GM12865 (cell line): ENCODE data around the gene NTRK1.

Experiments used
- DNase-seq: peaks from one replicate; pipeline ENCODE4 v3.0.0; 2010; ENCODE audit warnings: low read depth
- H3K4me3 ChIP-seq: 2 replicates; pipeline ENCODE4 v1.5.1; 2011; ENCODE audit warnings: mild to moderate bottlenecking, low read depth, low read length, control low read depth
- CTCF ChIP-seq: IDR thresholded peaks from 2 replicates; pipeline ENCODE4 v1.5.1; 2011; ENCODE audit warnings: low read length, control low read depth, low read depth, inconsistent platforms; ENCODE audit not compliant: insufficient read depth; ENCODE audit errors: missing control alignments

Gene NTRK1

GRCh38 chr1:156868341-156868740 lies 7.7 kb downstream of the NTRK1 start:
- no peak overlapping the region for H3K4me3 ChIP-seq
- TF ChIP-seq CTCF = no peak
- no peak for DNase-seq

- DNase-seq = no peak
- no peak for TF ChIP-seq CTCF
- no peak overlapping the region for H3K4me3 ChIP-seq
These were observed 8.8 kb downstream of the NTRK1 start for GRCh38 chr1:156869455-156869854.

GRCh38 chr1:156873659-156874058 lies 13.0 kb downstream of the NTRK1 start:
- no peak overlapping the region for H3K4me3 ChIP-seq
- no peak for TF ChIP-seq CTCF
- DNase-seq = no peak

GRCh38 chr1:156874142-156874541 lies 13.5 kb downstream of the NTRK1 start:
- H3K4me3 ChIP-seq = no peak overlapping the region
- no peak for TF ChIP-seq CTCF
- DNase-seq = no peak

- H3K4me3 ChIP-seq = no peak overlapping the region
- no peak for TF ChIP-seq CTCF
- DNase-seq = no peak
These were observed 14.1 kb downstream of the NTRK1 start for GRCh38 chr1:156874572-156875340.

GRCh38 chr1:156875341-156875615 lies 14.6 kb downstream of the NTRK1 start:
- TF ChIP-seq CTCF = no peak
- no peak overlapping the region for H3K4me3 ChIP-seq
- no peak for DNase-seq

GRCh38 chr1:156876281-156876680 lies 15.6 kb downstream of the NTRK1 start:
- DNase-seq = no peak
- no peak overlapping the region for H3K4me3 ChIP-seq
- no peak for TF ChIP-seq CTCF
